Measurements from ENCODE around the gene ITPRID1. TPM values are rescaled to one million over a fixed set of nuclear protein-coding genes. Genes with fewer than 3 reads are reported as not detected.

The ITPRID1 gene
- total and polyA plus RNA-seq, 7 donors: not detected

DNA sequence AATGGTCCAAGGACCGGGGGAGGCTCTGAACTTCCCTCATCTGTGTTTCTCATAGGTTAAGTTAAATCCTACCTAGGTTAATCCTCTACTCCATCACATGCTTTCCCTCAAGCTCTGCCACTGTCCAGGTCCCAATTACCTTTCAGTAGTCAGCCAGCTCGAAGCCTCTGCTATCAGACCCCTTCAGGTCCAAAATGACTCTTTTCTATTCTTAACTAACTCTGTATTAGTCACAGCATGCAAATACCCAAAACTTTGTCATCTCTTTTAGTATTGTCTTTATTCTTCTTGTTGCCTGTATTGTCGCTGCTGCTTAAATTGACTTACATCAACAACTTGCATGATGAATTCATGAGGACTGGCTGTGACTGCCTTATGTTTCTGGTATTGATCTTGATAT lies 188.5 kb downstream of the ITPRID1 start:
- intact Hi-C loops (cut with DNase I): no loop called here
- Histone ChIP-seq H3K36me3 (ENCODE audit: insufficient read depth in 1 of 2, low read depth in 1 of 2) (no peaks in the 10 kb centered on the region), H3K9me3 (no peaks in the 10 kb centered on the region), H3K4me3 (no peak overlapping the region), H3K27ac (no peak overlapping the region), H3K4me1 (no peaks in the 10 kb centered on the region), H3K27me3 (ENCODE audit: insufficient read depth in 3 of 3, low read length in 2 of 3) (peaks cover 0 to 2% (median 0%) of the 10 kb centered on the region in 3 donors)
- TF ChIP-seq CTCF (IDR thresholded peaks at IDR 0.05): no peak
- DNase-seq: no peak
- WGBS, 3 donors: 81 to 84% (median 83%) methylated on average over 3 of the region's 3 CpGs
- ATAC-seq: no peak

DNA sequence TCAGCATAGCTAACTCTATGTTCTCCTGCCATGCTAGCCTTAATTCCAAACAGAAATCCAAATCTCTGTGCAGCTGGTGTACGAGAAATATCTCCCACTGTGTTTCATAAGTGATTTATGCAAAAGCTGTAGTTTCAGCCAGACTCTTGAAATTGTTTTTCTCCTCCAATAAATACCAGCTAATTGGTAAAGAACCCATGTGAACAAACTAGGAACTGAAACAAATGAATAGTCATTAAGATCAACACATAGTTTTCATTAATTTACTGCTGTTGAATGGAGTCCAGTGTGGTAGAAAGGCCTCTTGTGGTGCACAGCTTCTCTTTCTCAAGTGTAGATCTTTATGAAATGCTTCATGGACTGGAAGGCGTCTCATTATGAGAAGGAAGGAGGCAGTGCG lies 191.5 kb downstream of the ITPRID1 start:
- ATAC-seq: no peak
- 74 to 78% (median 75%) methylated on average over 3 of the region's 3 CpGs for WGBS, 3 donors
- H3K4me3 ChIP-seq: no peak overlapping the region
- intact Hi-C loops (cut with DNase I): no loop called here
- H3K9me3 ChIP-seq: no peaks in the 10 kb centered on the region
- no peaks in the 10 kb centered on the region for H3K36me3 ChIP-seq (ENCODE audit: insufficient read depth in 1 of 2, low read depth in 1 of 2)
- H3K4me1 ChIP-seq: no peaks in the 10 kb centered on the region
- no peak for TF ChIP-seq CTCF (IDR thresholded peaks at IDR 0.05)
- DNase-seq: no peak
- no peak overlapping the region for H3K27ac ChIP-seq
- H3K27me3 ChIP-seq (ENCODE audit: insufficient read depth in 3 of 3, low read length in 2 of 3): peaks cover 0 to 2% (median 0%) of the 10 kb centered on the region in 3 donors

GRCh38 chr7:31707089-31707488 lies 193.2 kb downstream of the ITPRID1 start:
- ATAC-seq (no peak), DNase-seq (no peak)
- Histone ChIP-seq H3K4me3 (no peak overlapping the region), H3K27me3 (ENCODE audit: insufficient read depth in 3 of 3, low read length in 2 of 3) (peaks cover 0 to 2% (median 0%) of the 10 kb centered on the region in 3 donors), H3K9me3 (no peaks in the 10 kb centered on the region), H3K27ac (no peak overlapping the region), H3K36me3 (ENCODE audit: insufficient read depth in 1 of 2, low read depth in 1 of 2) (no peaks in the 10 kb centered on the region), H3K4me1 (no peaks in the 10 kb centered on the region)
- TF ChIP-seq CTCF (IDR thresholded peaks at IDR 0.05): no peak
- 38 to 43% (median 39%) methylated on average over 5 of the region's 5 CpGs for WGBS, 3 donors
- intact Hi-C loops (cut with DNase I): no loop called here

Other genes starting within 250 kb of the ITPRID1 start
- not detected for gene NEUROD6, start 173.4 kb upstream of the ITPRID1 start, total RNA-seq
- gene NEUROD6, start 173.4 kb upstream of the ITPRID1 start, polyA plus RNA-seq: under 1 TPM in 1 of 3 donors, not detected in 2; 0.05 TPM
- gene PPP1R17, start 173.1 kb downstream of the ITPRID1 start, total RNA-seq: not detected
- gene PPP1R17, start 173.1 kb downstream of the ITPRID1 start, polyA plus RNA-seq: not detected